OCI-LY3 (cell line): Measurements from ENCODE around the gene ANKZF1.

Source experiments
- CTCF ChIP-seq: fragments of 200-600, 300-600 bp; sonication (generic); IDR thresholded peaks from 2 replicates; pipeline ENCODE4 v1.5.1; 2014; ENCODE audit warnings: antibody characterized with exemption, low read length, low read depth
- EZH2phosphoT487 ChIP-seq: fragments of 200-600 bp; shearing (Covaris generic); IDR thresholded peaks from 2 replicates; pipeline ENCODE4 v1.6.1; 2018; ENCODE audit warnings: antibody characterized with exemption, mixed run types, low read depth

GRCh38 chr2:219216535-219216915 is 13.1 kb upstream of the ANKZF1 start:
- TF ChIP-seq CTCF: no peak
- TF ChIP-seq EZH2phosphoT487: no peak
